ENCODE measurements around the gene PLOD3. TPM values are rescaled to one million over a fixed set of nuclear protein-coding genes. Genes with fewer than 3 reads are reported as not detected.

Gene PLOD3
- total and polyA plus RNA-seq, 2 of the 8 experiments (the other 6 are each of a cell fraction or from before 2014, with no cell fraction given): 28.4 to 47.2 TPM

DNA sequence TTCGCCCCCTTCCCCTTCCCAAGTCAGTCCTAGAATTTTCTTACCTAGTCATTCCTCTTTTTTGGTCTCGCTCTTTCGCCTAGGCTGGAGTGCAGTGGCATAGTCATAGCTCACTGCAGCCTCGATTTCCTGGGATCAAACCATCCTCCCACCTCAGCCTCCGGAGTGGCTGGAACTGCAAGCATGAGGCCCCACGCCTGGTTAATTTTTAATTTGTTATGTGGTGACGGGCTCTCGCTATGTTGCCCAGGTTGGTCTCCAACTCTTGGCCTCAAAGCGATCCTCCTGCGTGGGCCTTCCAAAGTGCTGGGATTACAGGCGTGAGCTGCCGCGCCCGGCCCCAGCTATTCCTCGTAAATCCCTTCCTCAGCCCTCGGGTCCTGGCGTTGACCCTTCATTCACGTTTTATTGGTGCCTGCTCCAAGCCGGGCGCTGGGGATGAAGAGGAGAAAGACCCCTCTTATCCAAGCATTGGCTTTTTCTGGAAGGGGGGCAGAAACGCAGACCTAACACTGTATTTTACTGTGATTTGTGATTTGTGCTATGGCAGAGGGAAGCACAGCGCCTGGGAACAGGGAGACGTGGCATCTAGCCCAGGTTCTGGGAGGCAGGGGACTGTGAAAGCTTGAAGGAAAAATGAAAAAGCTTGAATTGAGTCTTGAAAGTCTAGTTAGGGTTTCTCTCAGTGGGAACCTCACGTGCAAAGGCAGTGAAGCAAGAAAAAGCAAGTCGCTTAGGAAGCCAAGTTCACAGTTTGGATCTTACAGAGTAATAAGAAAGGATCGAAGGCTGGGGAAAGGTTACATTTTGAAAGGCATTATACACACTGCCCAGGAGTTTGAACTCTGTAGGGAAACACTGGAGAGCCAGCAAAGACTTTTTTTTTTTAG lies 1.1 kb upstream of the PLOD3 start:
- no peak for DNase-seq (ENCODE audit: low read depth in 1 of 2, low spot score in 2 of 2)
- Histone ChIP-seq H2AFZ (ENCODE audit: low read length) (no peak overlapping the region), H3K4ac (replicated peaks; ENCODE audit: insufficient read length, low read depth, low read length) (no peak overlapping the region), H3K18ac (ENCODE audit: extremely low read depth, low read length) (no peak overlapping the region), H3K79me1 (ENCODE audit: low read depth, low read length) (peaks cover 2% of the 10 kb centered on the region; the same call in 1 of the 2 replicates), H2AK5ac (ENCODE audit: low read depth, low read length) (no peak overlapping the region), H3K4me1 (replicated peaks in 1 of 4; ENCODE audit: control insufficient read depth in 3 of 4, insufficient read depth in 4 of 4, low read length in 3 of 4) (peaks cover 0 to 13% (median 7%) of the 10 kb centered on the region in 4 experiments; a peak in 5 of 7 replicates), H4K20me1 (replicated peaks in 1 of 2; ENCODE audit: control insufficient read depth in 1 of 2, insufficient read depth in 2 of 2, low read length in 2 of 2) (peaks cover 0 to 7% of the 10 kb centered on the region in 2 experiments), H3K9ac (replicated peaks in 1 of 4; ENCODE audit: extremely low read depth in 1 of 4, low read depth in 3 of 4, low read length in 3 of 4) (peak overlapping the region in 3 of 4 experiments; percentile 48 to 82 (median 54); a peak in 6 of 7 replicates), H2BK20ac (ENCODE audit: low read length) (no peak overlapping the region), H2BK5ac (ENCODE audit: low read depth, low read length) (peak overlapping the region; percentile 54), H3K36me3 (ENCODE audit: control insufficient read depth in 2 of 4, insufficient read depth in 4 of 4, low read length in 3 of 4) (peaks cover 0 to 4% (median 2%) of the 10 kb centered on the region in 4 experiments; a peak in 4 of 8 replicates), H3K79me2 (ENCODE audit: control insufficient read depth in 1 of 2, insufficient read depth in 2 of 2, low read length in 2 of 2) (peaks cover 0 to 6% of the 10 kb centered on the region in 2 experiments; a peak in 1 of 4 replicates), H2BK12ac (ENCODE audit: low read depth, low read length) (no peak overlapping the region), H2BK15ac (ENCODE audit: low read length) (no peak overlapping the region), H4K91ac (replicated peaks; ENCODE audit: insufficient read length, low read length) (no peak overlapping the region), H4K8ac (ENCODE audit: extremely low read depth, insufficient read depth, low read length) (peak overlapping the region; percentile 7; the same call in 1 of the 2 replicates), H4K5ac (ENCODE audit: insufficient read length, low read depth, low read length) (no peak overlapping the region), H3K4me2 (ENCODE audit: insufficient read depth in 1 of 2, low read depth in 2 of 2, low read length in 2 of 2) (peak overlapping the region; percentile 86 to 89), H3K23ac (ENCODE audit: insufficient read length) (no peak overlapping the region), H3K9me3 (ENCODE audit: insufficient read depth in 2 of 2, low read depth in 1 of 2, low read length in 1 of 2) (no peaks in the 10 kb centered on the region), H3K27me3 (replicated peaks in 1 of 4; ENCODE audit: control insufficient read depth in 3 of 4, extremely low read depth in 1 of 4, insufficient read depth in 3 of 4, low read length in 3 of 4) (no peaks in the 10 kb centered on the region), H3K56ac (replicated peaks; ENCODE audit: insufficient read length, low read depth, low read length) (no peak overlapping the region), H3K14ac (ENCODE audit: insufficient read length) (peak overlapping the region; percentile 35), H3K4me3 (ENCODE audit: extremely low read depth in 1 of 4, insufficient read depth in 2 of 4, low read depth in 3 of 4, low read length in 4 of 4) (peak overlapping the region; percentile 74 to 83 (median 78)), H3K23me2 (ENCODE audit: low read depth, low read length) (peaks cover 17% of the 10 kb centered on the region), H2BK120ac (replicated peaks; ENCODE audit: low read depth, low read length) (no peak overlapping the region), H3K27ac (ENCODE audit: low read depth, low read length) (peak overlapping the region; percentile 6; the same call in 1 of the 2 replicates)
- ChIA-PET CTCF (ENCODE audit: partially characterized antibody) (interaction anchor here (0.9 to 9.0 kb wide), 10 partner anchors 10 to 75 kb away, joined by 3 to 79 read pairs (median 9); partner anchors contain the start of gene FIS1), POLR2A (ENCODE audit: partially characterized antibody) (interaction anchor here (0.6 to 3.8 kb wide), 25 partner anchors 8 to 407 kb away, joined by 3 to 28 read pairs (median 3); partner anchors contain the start of genes CLDN15, FIS1 and VGF)
- 17% methylated on average over 26 of the region's 26 CpGs; no CpG with 5 or more reads in 1 of the 2 experiments for WGBS, 2 experiments (ENCODE audit: extremely low coverage in 1 of 2, insufficient coverage in 1 of 2, insufficient read length in 1 of 2, insufficient replicate concordance in 2 of 2, low coverage in 1 of 2, low lambda C conversion rate in 2 of 2, missing lambda C conversion rate in 1 of 2)
- no peak for FAIRE-seq
- TF ChIP-seq, protein P1, sequence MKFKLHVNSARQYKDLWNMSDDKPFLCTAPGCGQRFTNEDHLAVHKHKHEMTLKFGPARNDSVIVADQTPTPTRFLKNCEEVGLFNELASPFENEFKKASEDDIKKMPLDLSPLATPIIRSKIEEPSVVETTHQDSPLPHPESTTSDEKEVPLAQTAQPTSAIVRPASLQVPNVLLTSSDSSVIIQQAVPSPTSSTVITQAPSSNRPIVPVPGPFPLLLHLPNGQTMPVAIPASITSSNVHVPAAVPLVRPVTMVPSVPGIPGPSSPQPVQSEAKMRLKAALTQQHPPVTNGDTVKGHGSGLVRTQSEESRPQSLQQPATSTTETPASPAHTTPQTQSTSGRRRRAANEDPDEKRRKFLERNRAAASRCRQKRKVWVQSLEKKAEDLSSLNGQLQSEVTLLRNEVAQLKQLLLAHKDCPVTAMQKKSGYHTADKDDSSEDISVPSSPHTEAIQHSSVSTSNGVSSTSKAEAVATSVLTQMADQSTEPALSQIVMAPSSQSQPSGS (IDR thresholded peaks at IDR 0.05; ENCODE audit: low read length): no peak
- TF ChIP-seq POLR2AphosphoS5 (IDR thresholded peaks at IDR 0.05; ENCODE audit: low read depth, low read length) (no peak), BRCA1 (IDR thresholded peaks at IDR 0.05; ENCODE audit: low read depth, low read length) (no peak), TCF12 (IDR thresholded peaks at IDR 0.05; ENCODE audit: low read depth, low read length) (no peak), BACH1 (IDR thresholded peaks at IDR 0.05; ENCODE audit: low read length) (no peak), EGR1 (IDR thresholded peaks at IDR 0.05; ENCODE audit: borderline replicate concordance, low read depth, low read length) (no peak), PHF8 (conservative IDR thresholded peaks at IDR 0.05; ENCODE audit: low read depth, low read length) (0 out of 2 replicates have a peak, but pooled peaks have one; percentile 21), YY1 (IDR thresholded peaks at IDR 0.05; ENCODE audit: low read depth, low read length) (no peak), CEBPB (IDR thresholded peaks at IDR 0.05; ENCODE audit: low read depth, low read length) (no peak), RBBP5 (IDR thresholded peaks at IDR 0.05; ENCODE audit: borderline replicate concordance, low read depth, low read length) (no peak)
